Keratinocyte (primary cell): ENCODE data around the gene IFNA7. TPM values are rescaled to one million over a fixed set of nuclear protein-coding genes. Genes with fewer than 3 reads are reported as not detected.
"Not testable (repeated sequence)": the region's sequence is repeated elsewhere in the genome, so short reads cannot be mapped to it uniquely, and the experiment has no call there.

Experiments
- DNase-seq: peaks from one replicate; pipeline ENCODE4 v3.0.0-alpha.2; 2011; ENCODE audit warnings: low read depth, missing footprints, low spot score
- FAIRE-seq: peaks from 2 replicates; lab custom pipeline; 2011; peaks lifted over from hg19 to GRCh38; lab: Jason Lieb, UNC
- H2AFZ ChIP-seq: 2 replicates; pipeline ENCODE4 v1.6.0; 2012; ENCODE audit warnings: low read length, control low read depth, inconsistent platforms; ENCODE audit not compliant: control insufficient read depth
- H3K27ac ChIP-seq: 2 replicates; pipeline ENCODE4 v1.5.1; 2011; ENCODE audit warnings: low read length; ENCODE audit not compliant: control insufficient read depth, insufficient read depth
- H3K27me3 ChIP-seq: 3 replicates; pipeline ENCODE4 v1.6.0; 2011; ENCODE audit warnings: low read length; ENCODE audit not compliant: control insufficient read depth, insufficient read depth; ENCODE audit errors: extremely low read depth
- H3K36me3 ChIP-seq, 2 experiments: 2 replicates in 1 of 2; 3 replicates in 1 of 2; pipeline ENCODE4 v1.5.1; 2011; ENCODE audit warnings: low read length in 2 of 2, mild to moderate bottlenecking in 1 of 2; ENCODE audit not compliant: control insufficient read depth in 2 of 2, insufficient read depth in 2 of 2; ENCODE audit errors: extremely low read depth in 1 of 2
- H3K4me1 ChIP-seq: 3 replicates; pipeline ENCODE4 v1.5.1; 2011; ENCODE audit warnings: low read length; ENCODE audit not compliant: control insufficient read depth, insufficient read depth; ENCODE audit errors: extremely low read depth
- H3K4me2 ChIP-seq: 3 replicates; pipeline ENCODE4 v1.6.0; 2011; ENCODE audit warnings: low read depth, low read length; ENCODE audit not compliant: control insufficient read depth, insufficient read depth; ENCODE audit errors: extremely low read depth
- H3K4me3 ChIP-seq, 3 experiments: fragments of 200-600 bp in 1 of 3; sonication (generic) in 1 of 3; 2 replicates in 2 of 3; 3 replicates in 1 of 3; pipeline ENCODE4 v1.5.1; 2011 to 2016; ENCODE audit warnings: low read length in 3 of 3, mild to moderate bottlenecking in 3 of 3, control low read depth in 2 of 3, inconsistent platforms in 1 of 3, low read depth in 1 of 3, mixed read lengths in 1 of 3, mixed run types in 1 of 3, moderate library complexity in 1 of 3; ENCODE audit not compliant: control insufficient read depth in 2 of 3, insufficient read depth in 2 of 3; ENCODE audit errors: extremely low read depth in 1 of 3
- H3K79me2 ChIP-seq: 2 replicates; pipeline ENCODE4 v1.6.0; 2012; ENCODE audit warnings: low read length; ENCODE audit not compliant: control insufficient read depth, insufficient read depth
- H3K9ac ChIP-seq: 3 replicates; pipeline ENCODE4 v1.6.0; 2011; ENCODE audit warnings: low read length; ENCODE audit not compliant: control insufficient read depth, insufficient read depth; ENCODE audit errors: extremely low read depth
- H3K9me1 ChIP-seq: 3 replicates; pipeline ENCODE4 v1.6.0; 2011; ENCODE audit warnings: low read length; ENCODE audit not compliant: control insufficient read depth, insufficient read depth; ENCODE audit errors: extremely low read depth
- H3K9me3 ChIP-seq: 2 replicates; pipeline ENCODE4 v1.5.1; 2012; ENCODE audit warnings: low read depth, low read length; ENCODE audit not compliant: control insufficient read depth
- H4K20me1 ChIP-seq: 3 replicates; pipeline ENCODE4 v1.6.0; 2011; ENCODE audit warnings: low read length; ENCODE audit not compliant: control insufficient read depth, insufficient read depth; ENCODE audit errors: extremely low read depth
- dilution Hi-C: fragments of 300-500 bp; cut with MboI; formaldehyde crosslinking; loops from one replicate; pipeline ENCODE4 v1.7.0; 2020; ENCODE audit warnings: low sequenced_read_pairs; ENCODE audit not compliant: extremely low pct_ligation_motif_present
- polyA plus RNA-seq, 5 experiments: library from polyadenylated mRNA; depleted of rRNA in 3 of 5; stranded (reverse) in 3 of 5; stranded (forward) in 1 of 5; unstranded in 1 of 5; fragments of >200 nt; gene quantifications; 1 replicate in 1 of 5; 2 replicates in 3 of 5; 3 replicates in 1 of 5; pipeline versions ENCODE4 v1.2.1 to v1.2.3, GENCODE V29; 2011 to 2012; ENCODE audit warnings: missing spikeins in 2 of 5, low read depth in 1 of 5, low replicate concordance in 1 of 5
- TF ChIP-seq, protein P1 (sequence below), 3 experiments: IDR thresholded peaks in 1 of 3; conservative IDR thresholded peaks in 1 of 3; optimal IDR thresholded peaks in 1 of 3; 2 replicates in 2 of 3; 3 replicates in 1 of 3; pipeline versions ENCODE3 to v1.5.1; 2011; ENCODE audit warnings: low read length in 3 of 3, mild to moderate bottlenecking in 3 of 3, moderate library complexity in 2 of 3, control low read depth in 1 of 3, inconsistent platforms in 1 of 3; ENCODE audit not compliant: insufficient read depth in 2 of 3; ENCODE audit errors: extremely low read depth in 1 of 3

Gene IFNA7
- polyA plus RNA-seq, 1 donor (not counting 4 experiments of a cell fraction or from before 2014, with no cell fraction given), result not detected

DNA sequence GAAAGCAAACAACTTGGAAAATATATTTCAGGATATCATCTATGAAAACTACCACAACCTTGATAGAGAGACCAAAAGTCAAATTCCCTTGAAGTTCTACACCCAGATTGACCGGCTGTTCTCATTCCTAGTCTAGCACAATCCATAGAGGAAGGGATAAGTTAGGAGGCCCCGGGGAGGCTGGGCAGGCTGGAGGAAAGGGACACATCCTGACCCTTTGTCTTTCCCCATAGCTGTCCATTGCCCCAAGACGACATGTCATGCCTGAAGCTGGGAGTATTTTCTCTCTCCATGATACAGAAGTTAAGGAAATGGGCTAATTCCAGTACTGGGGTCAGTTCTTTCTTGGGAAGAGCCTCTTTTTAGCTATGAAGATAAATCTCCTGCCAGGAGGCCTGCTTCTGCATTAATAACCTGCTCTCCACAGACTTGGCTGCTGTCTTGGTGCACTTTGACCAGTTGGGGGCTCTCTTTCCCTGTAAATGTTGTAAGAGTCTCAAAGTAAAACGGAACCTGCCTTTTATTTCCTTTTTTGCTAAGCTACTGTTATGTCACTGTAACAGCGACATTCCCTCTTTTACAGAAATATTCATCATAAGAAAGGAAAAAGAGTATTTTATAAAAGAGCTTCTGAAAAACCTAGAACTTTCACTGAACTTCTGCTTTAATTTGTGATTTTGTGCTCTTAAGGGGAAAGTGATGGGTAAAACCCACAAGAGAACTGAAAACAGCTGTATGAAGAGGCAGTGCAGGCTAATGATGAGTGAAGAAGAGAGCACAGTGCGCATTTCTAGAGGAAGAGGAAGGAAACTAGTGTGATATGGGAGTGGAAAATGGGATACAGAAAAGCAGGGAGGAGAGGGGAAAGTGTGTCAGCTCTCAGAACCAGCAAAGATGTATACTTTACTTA lies 6.9 kb downstream of the IFNA7 start:
- not testable (repeated sequence) for DNase-seq

DNA sequence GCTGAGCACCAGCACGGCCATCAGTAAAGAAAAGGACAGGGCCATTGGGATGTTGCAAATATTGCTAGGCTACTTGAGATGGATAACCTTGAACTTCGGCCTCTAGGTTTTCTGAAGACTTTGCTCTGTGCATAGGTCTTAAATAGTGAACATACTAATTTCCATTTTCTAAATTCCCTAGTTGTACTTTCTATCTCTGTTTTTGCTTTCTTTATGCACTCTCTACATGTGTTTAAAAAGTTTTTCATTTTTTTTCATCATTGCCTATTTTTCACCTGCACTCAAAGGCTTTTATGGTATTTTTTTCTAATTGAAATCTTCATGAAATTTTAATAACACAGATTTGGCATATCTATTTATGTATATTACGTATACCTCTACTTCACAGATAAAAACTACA lies 14.5 kb downstream of the IFNA7 start, which contains the start of gene IFNA4:
IFNA4 (minus strand) TSS at position 101 of the 400 bp plus-strand sequence; CDS start at position 45, 56 bp downstream.
- H3K4me3 ChIP-seq, H4K20me1 ChIP-seq, H3K4me1 ChIP-seq, H3K36me3 ChIP-seq, H3K27ac ChIP-seq, H3K79me2 ChIP-seq, dilution Hi-C loops, H3K9me3 ChIP-seq, DNase-seq, H3K4me2 ChIP-seq, H3K27me3 ChIP-seq, H3K9me1 ChIP-seq, H3K9ac ChIP-seq, FAIRE-seq, H2AFZ ChIP-seq: not testable (repeated sequence)

More for the DNA sequence above, 6.9 kb downstream of the IFNA7 start:
- dilution Hi-C loops, H3K27ac ChIP-seq, H3K9ac ChIP-seq, H3K36me3 ChIP-seq, H3K27me3 ChIP-seq, H3K4me3 ChIP-seq, FAIRE-seq, H4K20me1 ChIP-seq, H3K9me1 ChIP-seq, H3K4me1 ChIP-seq, H3K9me3 ChIP-seq, H3K79me2 ChIP-seq, H2AFZ ChIP-seq, H3K4me2 ChIP-seq: not testable (repeated sequence)
- TF ChIP-seq, protein P1, sequence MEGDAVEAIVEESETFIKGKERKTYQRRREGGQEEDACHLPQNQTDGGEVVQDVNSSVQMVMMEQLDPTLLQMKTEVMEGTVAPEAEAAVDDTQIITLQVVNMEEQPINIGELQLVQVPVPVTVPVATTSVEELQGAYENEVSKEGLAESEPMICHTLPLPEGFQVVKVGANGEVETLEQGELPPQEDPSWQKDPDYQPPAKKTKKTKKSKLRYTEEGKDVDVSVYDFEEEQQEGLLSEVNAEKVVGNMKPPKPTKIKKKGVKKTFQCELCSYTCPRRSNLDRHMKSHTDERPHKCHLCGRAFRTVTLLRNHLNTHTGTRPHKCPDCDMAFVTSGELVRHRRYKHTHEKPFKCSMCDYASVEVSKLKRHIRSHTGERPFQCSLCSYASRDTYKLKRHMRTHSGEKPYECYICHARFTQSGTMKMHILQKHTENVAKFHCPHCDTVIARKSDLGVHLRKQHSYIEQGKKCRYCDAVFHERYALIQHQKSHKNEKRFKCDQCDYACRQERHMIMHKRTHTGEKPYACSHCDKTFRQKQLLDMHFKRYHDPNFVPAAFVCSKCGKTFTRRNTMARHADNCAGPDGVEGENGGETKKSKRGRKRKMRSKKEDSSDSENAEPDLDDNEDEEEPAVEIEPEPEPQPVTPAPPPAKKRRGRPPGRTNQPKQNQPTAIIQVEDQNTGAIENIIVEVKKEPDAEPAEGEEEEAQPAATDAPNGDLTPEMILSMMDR (optimal IDR thresholded peaks at IDR 0.05 in 1 of 3, IDR thresholded peaks at IDR 0.05 in 1 of 3, conservative IDR thresholded peaks at IDR 0.05 in 1 of 3; ENCODE audit: extremely low read depth in 1 of 3, insufficient read depth in 2 of 3, low read length in 3 of 3), result peak; percentile 6 to 47 (median 27)
